Ishikawa (cell line): Measurements from ENCODE around the gene AMPH.

Source experiments
- TEAD4 ChIP-seq: IDR thresholded peaks from 2 replicates; pipeline ENCODE4 v1.6.1; 2012
- YY1 ChIP-seq: IDR thresholded peaks from 2 replicates; pipeline ENCODE4 v1.6.1; 2012; ENCODE audit warnings: low read depth

DNA sequence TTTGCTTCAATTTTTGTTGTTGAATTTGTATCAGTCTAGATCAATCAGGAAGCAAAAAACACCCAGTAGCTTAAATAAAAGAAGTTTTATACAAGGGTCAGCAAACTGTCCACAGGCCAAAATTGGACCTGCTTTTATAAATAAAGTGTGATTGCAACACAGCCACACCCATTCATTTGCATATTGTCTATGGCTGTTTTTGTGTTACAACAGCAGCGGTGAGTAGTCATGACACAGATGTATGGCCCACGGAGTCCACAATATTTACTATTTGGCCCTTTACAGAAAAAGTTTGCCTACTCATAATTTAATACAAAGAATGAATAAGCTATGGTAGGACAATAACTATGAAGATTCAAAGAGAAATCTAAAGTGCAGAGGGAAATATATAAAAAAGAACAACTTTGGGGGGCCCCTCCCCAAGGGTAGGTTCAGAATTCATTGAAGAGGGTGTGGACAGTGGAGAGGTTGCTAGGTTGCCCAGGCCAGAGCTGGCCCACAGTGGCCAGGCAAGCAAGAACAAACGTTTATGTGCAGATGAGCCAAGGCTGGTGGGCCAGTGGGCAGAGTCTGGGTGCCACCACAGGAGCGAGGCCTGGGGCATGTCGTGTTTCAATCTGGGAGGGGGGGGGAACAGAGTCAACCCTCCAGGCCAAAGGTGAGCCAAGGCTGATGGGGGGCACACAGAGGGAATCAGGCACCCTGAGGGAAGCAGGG, 47.0 kb upstream of the AMPH start:
- no peak for TF ChIP-seq TEAD4
- TF ChIP-seq YY1 = no peak
